Sigmoid colon (tissue), 7 donors: ENCODE results near the gene C3orf70. TPM values are rescaled to one million over a fixed set of nuclear protein-coding genes. Genes with fewer than 3 reads are reported as not detected.

Experiments used
- DNase-seq: peaks from one replicate; pipeline ENCODE4 v3.0.0-alpha.2; 2019
- H3K27ac ChIP-seq, 4 donors: fragments of 200-600 bp; sonication (generic); one replicate each; pipeline ENCODE4 v1.5.1; 2016 to 2019; ENCODE audit warnings: mild to moderate bottlenecking in 1 of 4
- H3K27me3 ChIP-seq, 3 donors: fragments of 200-600 bp; sonication (generic); one replicate each; pipeline ENCODE4 v1.5.1; 2019; ENCODE audit warnings: mild to moderate bottlenecking in 1 of 3
- H3K36me3 ChIP-seq, 4 donors: fragments of 200-600 bp; sonication (generic); one replicate each; pipeline ENCODE4 v1.5.1; 2016 to 2019
- H3K4me1 ChIP-seq, 4 donors: fragments of 200-600 bp; sonication (generic); one replicate each; pipeline ENCODE4 v1.5.1; 2017 to 2019
- H3K4me3 ChIP-seq, 4 donors: fragments of 200-600 bp; sonication (generic); one replicate each; pipeline ENCODE4 v1.5.1; 2017 to 2019; ENCODE audit warnings: mild to moderate bottlenecking in 2 of 4, moderate library complexity in 1 of 4
- H3K9me3 ChIP-seq, 4 donors: fragments of 200-600 bp in 3 of 4; sonication (generic) in 3 of 4; one replicate each; pipeline versions ENCODE4 v1.5.1 to v1.6.1; 2013 to 2019
- CTCF ChIP-seq, 4 experiments: fragments of 450-650 bp in 3 of 4; fragments of 200-600 bp in 1 of 4; IDR thresholded peaks; one replicate each; pipeline ENCODE4 v1.5.1; 2016 to 2019; ENCODE audit warnings: antibody characterized with exemption in 4 of 4, mild to moderate bottlenecking in 3 of 4, moderate library complexity in 2 of 4
- EP300 ChIP-seq, 4 donors: sonication (generic); formaldehyde crosslinking; IDR thresholded peaks; one replicate each; pipeline ENCODE4 v1.6.1; 2017; ENCODE audit warnings: antibody characterized with exemption in 4 of 4
- POLR2A ChIP-seq, 2 donors: fragments of 450-650 bp; IDR thresholded peaks; one replicate each; pipeline ENCODE4 v1.6.1; 2016; ENCODE audit warnings: antibody characterized with exemption in 2 of 2, mild to moderate bottlenecking in 2 of 2, moderate library complexity in 2 of 2
- POLR2AphosphoS5 ChIP-seq, 4 donors: sonication (generic); formaldehyde crosslinking; IDR thresholded peaks; one replicate each; pipeline ENCODE4 v1.6.1; 2017; ENCODE audit warnings: antibody characterized with exemption in 4 of 4
- WGBS, 2 donors: extraction: QIAGEN DNeasy Blood & Tissue Kit; methylation state at CpG; one replicate each; pipeline ENCODE4 v1.1.7; 2013; 5-methylcytosine and 5-hydroxymethylcytosine counted together
- intact Hi-C: fragments of 100-400 bp; cut with DNase I; formaldehyde crosslinking; loops from one replicate; pipeline ENCODE4 v1.15.1; 2023
- polyA plus RNA-seq, 3 donors: library from polyadenylated mRNA; stranded (reverse); fragments of 200-250 nt; gene quantifications; one replicate each; pipeline ENCODE4 v1.2.3, GENCODE V29; 2013
- total RNA-seq, 4 donors: library from RNA; depleted of rRNA; stranded (reverse); fragments of >200 nt; gene quantifications; one replicate each; pipeline ENCODE4 v1.1.0, GENCODE V29; 2016
- donor health status: healthy with polysubstance abuse.
- donor health status: Bipolar disorder and iron deficiency.
- donor health status: healthy.

C3orf70 gene
- total and polyA plus RNA-seq, 7 donors, result 2.4 to 52.3 (median 26.0) TPM

- intact Hi-C loops, result loop anchor here (5.0 kb wide), 1 partner anchor 63 kb away; the partner anchor contains the start of gene C3orf70
- no peak overlapping the region for H3K27ac ChIP-seq
- peaks cover 0 to 69% (median 46%) of the 10 kb centered on the region in 4 donors for H3K4me1 ChIP-seq
- TF ChIP-seq POLR2A (IDR thresholded peaks at IDR 0.05) (no peak), POLR2AphosphoS5 (IDR thresholded peaks at IDR 0.05) (no peak), EP300 (IDR thresholded peaks at IDR 0.05) (no peak), CTCF (IDR thresholded peaks at IDR 0.05) (no peak)
- H3K27me3 ChIP-seq, result no peaks in the 10 kb centered on the region
- no peaks in the 10 kb centered on the region for H3K9me3 ChIP-seq
- H3K4me3 ChIP-seq, result no peak overlapping the region
- 82 to 87% methylated on average over 2 of the region's 2 CpGs for WGBS, 2 donors
- H3K36me3 ChIP-seq, result no peaks in the 10 kb centered on the region
- DNase-seq, result no peak
These were observed 63.5 kb downstream of the C3orf70 start for GRCh38 chr3:185089343-185089742.

GRCh38 chr3:185087419-185087818 lies 65.4 kb downstream of the C3orf70 start:
- Histone ChIP-seq H3K27me3 (no peaks in the 10 kb centered on the region), H3K9me3 (no peaks in the 10 kb centered on the region), H3K27ac (no peak overlapping the region), H3K4me3 (no peak overlapping the region), H3K36me3 (peaks cover 0 to 9% (median 0%) of the 10 kb centered on the region in 4 donors), H3K4me1 (peaks cover 0 to 68% (median 39%) of the 10 kb centered on the region in 4 donors)
- TF ChIP-seq POLR2AphosphoS5 (IDR thresholded peaks at IDR 0.05) (no peak), CTCF (IDR thresholded peaks at IDR 0.05) (no peak)
- no peak for DNase-seq
- 76 to 85% methylated on average over 3 of the region's 3 CpGs for WGBS, 2 donors
- intact Hi-C loops, result loop anchor here (5.0 kb wide), 1 partner anchor 65 kb away; the partner anchor contains the start of gene C3orf70

- WGBS, 2 donors, result 77 to 82% methylated on average over 5 of the region's 5 CpGs
- Histone ChIP-seq H3K27me3 (no peaks in the 10 kb centered on the region), H3K4me3 (no peak overlapping the region), H3K27ac (peak overlapping the region in 2 of 4 donors; percentile 32 to 44), H3K9me3 (no peaks in the 10 kb centered on the region), H3K36me3 (peaks cover 0 to 32% (median 3%) of the 10 kb centered on the region in 4 donors), H3K4me1 (peaks cover 0 to 53% (median 28%) of the 10 kb centered on the region in 4 donors)
- no peak for DNase-seq
- intact Hi-C loops, result loop anchor here (5.0 kb wide), 1 partner anchor 67 kb away; the partner anchor contains the start of gene C3orf70
- peak in 2 of 4 experiments; percentile 17 to 19 for TF ChIP-seq CTCF (IDR thresholded peaks at IDR 0.05)
- no peak for TF ChIP-seq EP300 (IDR thresholded peaks at IDR 0.05)
- peak in 1 of 4 donors; percentile 6 for TF ChIP-seq POLR2AphosphoS5 (IDR thresholded peaks at IDR 0.05)
These were observed 68.0 kb downstream of the C3orf70 start for GRCh38 chr3:185084901-185085300.

DNA sequence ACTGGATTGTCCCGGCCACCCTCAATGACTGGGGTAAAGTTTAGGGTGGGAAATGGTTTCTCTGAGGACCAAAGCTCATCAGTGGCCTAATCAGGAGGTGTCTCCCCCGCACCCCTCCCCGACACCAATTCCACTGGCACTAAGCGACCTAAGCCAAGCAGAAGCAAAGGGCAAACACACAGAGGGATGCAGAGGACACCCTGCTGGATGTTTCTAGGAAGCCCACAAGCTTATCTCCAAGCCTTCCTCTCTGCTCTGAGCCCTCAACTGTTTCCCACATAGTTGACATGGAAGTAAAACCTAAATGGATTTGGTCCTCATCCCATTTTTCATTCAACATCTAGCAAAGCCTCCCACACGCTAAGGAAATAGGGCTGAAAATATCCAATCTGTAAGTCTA lies 68.5 kb downstream of the C3orf70 start:
- WGBS, 2 donors, result 78 to 93% methylated on average over 5 of the region's 5 CpGs
- Histone ChIP-seq H3K27me3 (no peaks in the 10 kb centered on the region), H3K36me3 (peaks cover 0 to 35% (median 3%) of the 10 kb centered on the region in 4 donors)

More for the DNA sequence above, 68.5 kb downstream of the C3orf70 start:
- Histone ChIP-seq H3K4me1 (peaks cover 0 to 49% (median 27%) of the 10 kb centered on the region in 4 donors), H3K9me3 (no peaks in the 10 kb centered on the region), H3K27ac (peak overlapping the region in 2 of 4 donors; percentile 8 to 32), H3K4me3 (no peak overlapping the region)
- DNase-seq, result no peak
- intact Hi-C loops, result no loop called here
- TF ChIP-seq POLR2A (IDR thresholded peaks at IDR 0.05) (no peak), POLR2AphosphoS5 (IDR thresholded peaks at IDR 0.05) (no peak), EP300 (IDR thresholded peaks at IDR 0.05) (no peak), CTCF (IDR thresholded peaks at IDR 0.05) (no peak)
